MCF 10A (cell line): ENCODE results near the gene ADAMTS2. TPM values are rescaled to one million over a fixed set of nuclear protein-coding genes. Genes with fewer than 3 reads are reported as not detected.

ENCODE experiments used
- BruUV-seq: library from RNA; stranded (reverse); fragments of 400-500 nt; replicated peaks from 2 replicates; lab custom pipeline; 2021; lab: Mats Ljungman, UMichigan
- CTCF ChIA-PET: fragments of 300-600 bp; sonication (Branson Sonifier 250); formaldehyde crosslinking; extraction: SDS; loops from one replicate; lab custom pipeline; 2021; ENCODE audit warnings: antibody characterized with exemption, inconsistent platforms; lab: Yijun Ruan, JAX
- POLR2A ChIA-PET: fragments of 300-600, 350-650 bp; sonication (Branson Sonifier 250); formaldehyde crosslinking; extraction: SDS; loops from one replicate; lab custom pipeline; 2020; ENCODE audit warnings: antibody characterized with exemption, inconsistent platforms; lab: Yijun Ruan, JAX
- DNase-seq: peaks from one replicate; pipeline ENCODE4 v3.0.0-alpha.2; 2018; ENCODE audit not compliant: unreplicated experiment
- H3K27ac Mint-ChIP-seq: one replicate; pipeline ENCODE4 v1.8.0; 2022; ENCODE audit warnings: mild to moderate bottlenecking, low read depth, mixed read lengths; ENCODE audit not compliant: unreplicated experiment
- H3K27me3 Mint-ChIP-seq: one replicate; pipeline ENCODE4 v1.8.0; 2022; ENCODE audit warnings: mixed read lengths; ENCODE audit not compliant: insufficient read depth, unreplicated experiment
- H3K36me3 Mint-ChIP-seq: one replicate; pipeline ENCODE4 v1.8.0; 2022; ENCODE audit warnings: mild to moderate bottlenecking, moderate library complexity, mixed read lengths; ENCODE audit not compliant: insufficient read depth, unreplicated experiment
- H3K4me1 Mint-ChIP-seq: one replicate; pipeline ENCODE4 v1.8.0; 2022; ENCODE audit warnings: mixed read lengths; ENCODE audit not compliant: insufficient read depth, unreplicated experiment
- H3K4me3 Mint-ChIP-seq: one replicate; pipeline ENCODE4 v1.8.0; 2022; ENCODE audit warnings: mild to moderate bottlenecking, moderate library complexity, mixed read lengths; ENCODE audit not compliant: unreplicated experiment
- H3K9me3 Mint-ChIP-seq: one replicate; pipeline ENCODE4 v1.8.0; 2022; ENCODE audit warnings: mixed read lengths; ENCODE audit not compliant: unreplicated experiment
- CTCF ChIP-seq: fragments of 200-600 bp; IDR thresholded peaks from one replicate; pipeline ENCODE4 v1.8.0; 2022; ENCODE audit warnings: antibody characterized with exemption, mild to moderate bottlenecking; ENCODE audit not compliant: unreplicated experiment
- intact Hi-C: fragments of 100-400 bp; cut with micrococcal nuclease; formaldehyde crosslinking; loops from 2 replicates; pipeline ENCODE4 v1.14.1; 2022
- total RNA-seq: library from RNA; stranded (reverse); gene quantifications from 2 replicates; pipeline ENCODE4 v1.2.3, GENCODE V29; 2022

Gene ADAMTS2
- total RNA-seq, 1 experiment from 2014 or later, result not detected

GRCh38 chr5:179298181-179298993 is 46.9 kb downstream of the ADAMTS2 start:
- ChIA-PET CTCF (interaction anchor here (0.6 kb wide), 1 partner anchor 1020 kb away, joined by 4 read pairs; no protein-coding TSS in a partner anchor), POLR2A (no interaction called here)
- Mint-ChIP-seq H3K4me1 (peaks cover 8% of the 10 kb centered on the region), H3K4me3 (no peak overlapping the region), H3K27ac (no peak overlapping the region), H3K36me3 (no peaks in the 10 kb centered on the region), H3K27me3 (no peaks in the 10 kb centered on the region), H3K9me3 (peaks cover 16% of the 10 kb centered on the region)
- DNase-seq, result no peak
- BruUV-seq, result no TSS peak
- TF ChIP-seq CTCF, result no peak
- intact Hi-C loops, result no loop called here

- TF ChIP-seq CTCF, result no peak
- H3K4me3 Mint-ChIP-seq, result no peak overlapping the region
- BruUV-seq, result no TSS peak
- POLR2A ChIA-PET, result no interaction called here
- H3K4me1 Mint-ChIP-seq, result peaks cover 12% of the 10 kb centered on the region
- intact Hi-C loops, result no loop called here
- H3K36me3 Mint-ChIP-seq, result no peaks in the 10 kb centered on the region
- H3K9me3 Mint-ChIP-seq, result peaks cover 16% of the 10 kb centered on the region
- DNase-seq, result no peak
- no peak overlapping the region for H3K27ac Mint-ChIP-seq
- CTCF ChIA-PET, result interaction anchor here (0.6 kb wide), 2 partner anchors 79 to 1020 kb away, joined by 3 to 4 read pairs; no protein-coding TSS in a partner anchor
- no peaks in the 10 kb centered on the region for H3K27me3 Mint-ChIP-seq
Observed at GRCh38 chr5:179297486-179298180, 47.6 kb downstream of the ADAMTS2 start.

- POLR2A ChIA-PET, result no interaction called here
- intact Hi-C loops, result no loop called here
- H3K36me3 Mint-ChIP-seq, result no peaks in the 10 kb centered on the region
- CTCF ChIA-PET, result interaction anchor here (0.6 kb wide), 1 partner anchor 79 kb away, joined by 3 read pairs; no protein-coding TSS in a partner anchor
- no peak overlapping the region for H3K4me3 Mint-ChIP-seq
- TF ChIP-seq CTCF, result no peak
- peaks cover 8% of the 10 kb centered on the region for H3K4me1 Mint-ChIP-seq
- DNase-seq, result no peak
- peaks cover 16% of the 10 kb centered on the region for H3K9me3 Mint-ChIP-seq
- BruUV-seq, result no TSS peak
- no peak overlapping the region for H3K27ac Mint-ChIP-seq
- no peaks in the 10 kb centered on the region for H3K27me3 Mint-ChIP-seq
Observed at GRCh38 chr5:179297026-179297425, 48.2 kb downstream of the ADAMTS2 start.

- peaks cover 16% of the 10 kb centered on the region for H3K9me3 Mint-ChIP-seq
- peaks cover 8% of the 10 kb centered on the region for H3K4me1 Mint-ChIP-seq
- H3K4me3 Mint-ChIP-seq, result no peak overlapping the region
- POLR2A ChIA-PET, result no interaction called here
- intact Hi-C loops, result no loop called here
- no peak overlapping the region for H3K27ac Mint-ChIP-seq
- CTCF ChIA-PET, result no interaction called here
- no peaks in the 10 kb centered on the region for H3K27me3 Mint-ChIP-seq
- BruUV-seq, result no TSS peak
- H3K36me3 Mint-ChIP-seq, result no peaks in the 10 kb centered on the region
- no peak for DNase-seq
- no peak for TF ChIP-seq CTCF
Observed at GRCh38 chr5:179296150-179296821, 49.0 kb downstream of the ADAMTS2 start.
